Endodermal cell (in vitro differentiated cells): ENCODE data around the gene CCDC57. TPM values are rescaled to one million over a fixed set of nuclear protein-coding genes. Genes with fewer than 3 reads are reported as not detected.

Experiments used
- DNase-seq: peaks from one replicate; pipeline ENCODE4 v3.0.0-alpha.2; 2017
- H3K27ac ChIP-seq: 2 replicates; pipeline ENCODE4 v1.5.1; 2013; ENCODE audit warnings: mild to moderate bottlenecking, low read depth, low read length, moderate library complexity
- H3K27me3 ChIP-seq: 2 replicates; pipeline ENCODE4 v1.6.1; 2013; ENCODE audit warnings: mild to moderate bottlenecking, low read length, moderate library complexity; ENCODE audit not compliant: insufficient read depth, control insufficient read depth, poor library complexity, severe bottlenecking
- H3K36me3 ChIP-seq: 2 replicates; pipeline ENCODE4 v1.7.0; 2013; ENCODE audit warnings: mild to moderate bottlenecking, low read length, moderate library complexity; ENCODE audit not compliant: control insufficient read depth, insufficient read depth
- H3K4me1 ChIP-seq: one replicate; pipeline ENCODE4 v1.7.0; 2013; ENCODE audit warnings: low read length; ENCODE audit not compliant: control insufficient read depth, insufficient read depth
- H3K4me3 ChIP-seq: 2 replicates; pipeline ENCODE4 v1.5.1; 2013; ENCODE audit warnings: mild to moderate bottlenecking, low read length, moderate library complexity
- H3K9ac ChIP-seq: 2 replicates; pipeline ENCODE4 v1.6.1; 2013; ENCODE audit warnings: mild to moderate bottlenecking, low read length, moderate library complexity; ENCODE audit not compliant: poor library complexity, severe bottlenecking; ENCODE audit errors: extremely low read depth
- H3K9me3 ChIP-seq: 2 replicates; pipeline ENCODE4 v1.6.1; 2013; ENCODE audit warnings: mild to moderate bottlenecking, low read length, moderate library complexity; ENCODE audit not compliant: control insufficient read depth
- H3K27ac Mint-ChIP-seq: 2 replicates; pipeline ENCODE4 v1.8.0; 2020; ENCODE audit warnings: mixed read lengths
- H3K27me3 Mint-ChIP-seq: 2 replicates; pipeline ENCODE4 v1.8.0; 2021; ENCODE audit warnings: mild to moderate bottlenecking, mixed read lengths; ENCODE audit not compliant: insufficient read depth
- H3K36me3 Mint-ChIP-seq: 2 replicates; pipeline ENCODE4 v1.8.0; 2020; ENCODE audit warnings: low read depth, mixed read lengths
- H3K4me1 Mint-ChIP-seq: 2 replicates; pipeline ENCODE4 v1.8.0; 2020; ENCODE audit warnings: mixed read lengths
- H3K4me3 Mint-ChIP-seq: 2 replicates; pipeline ENCODE4 v1.8.0; 2020; ENCODE audit warnings: mild to moderate bottlenecking, moderate library complexity, mixed read lengths
- H3K9me3 Mint-ChIP-seq: 2 replicates; pipeline ENCODE4 v1.8.0; 2020; ENCODE audit warnings: mild to moderate bottlenecking, mixed read lengths
- WGBS, 2 experiments: methylation state at CpG; one replicate each; pipeline versions ENCODE4 v1.1.5 to v1.1.7; 2013; ENCODE audit warnings: missing lambda C conversion rate in 2 of 2, mixed read lengths in 1 of 2; ENCODE audit not compliant: insufficient coverage in 1 of 2, insufficient read length in 1 of 2; 5-methylcytosine and 5-hydroxymethylcytosine counted together
- total RNA-seq, 2 donors: library from RNA; stranded (reverse); fragmentation: NEBNext Ultra II Directional in 1 of 2; extraction: Animal tissue kit (Norgen Biotek cat#: 25700) in 1 of 2; gene quantifications; 2 replicates in 1 of 2; 3 replicates in 1 of 2; pipeline ENCODE4 v1.2.1, GENCODE V29; 2021
- TF ChIP-seq, protein P1 (sequence below): fragments of 200-600 bp; sonication (generic); conservative IDR thresholded peaks from 2 replicates; pipeline ENCODE4 v1.5.0; 2021; ENCODE audit warnings: antibody characterized with exemption, mild to moderate bottlenecking

The CCDC57 gene
- total RNA-seq, 2 donors from 2014 or later: 61.8 to 82.8 TPM

DNA sequence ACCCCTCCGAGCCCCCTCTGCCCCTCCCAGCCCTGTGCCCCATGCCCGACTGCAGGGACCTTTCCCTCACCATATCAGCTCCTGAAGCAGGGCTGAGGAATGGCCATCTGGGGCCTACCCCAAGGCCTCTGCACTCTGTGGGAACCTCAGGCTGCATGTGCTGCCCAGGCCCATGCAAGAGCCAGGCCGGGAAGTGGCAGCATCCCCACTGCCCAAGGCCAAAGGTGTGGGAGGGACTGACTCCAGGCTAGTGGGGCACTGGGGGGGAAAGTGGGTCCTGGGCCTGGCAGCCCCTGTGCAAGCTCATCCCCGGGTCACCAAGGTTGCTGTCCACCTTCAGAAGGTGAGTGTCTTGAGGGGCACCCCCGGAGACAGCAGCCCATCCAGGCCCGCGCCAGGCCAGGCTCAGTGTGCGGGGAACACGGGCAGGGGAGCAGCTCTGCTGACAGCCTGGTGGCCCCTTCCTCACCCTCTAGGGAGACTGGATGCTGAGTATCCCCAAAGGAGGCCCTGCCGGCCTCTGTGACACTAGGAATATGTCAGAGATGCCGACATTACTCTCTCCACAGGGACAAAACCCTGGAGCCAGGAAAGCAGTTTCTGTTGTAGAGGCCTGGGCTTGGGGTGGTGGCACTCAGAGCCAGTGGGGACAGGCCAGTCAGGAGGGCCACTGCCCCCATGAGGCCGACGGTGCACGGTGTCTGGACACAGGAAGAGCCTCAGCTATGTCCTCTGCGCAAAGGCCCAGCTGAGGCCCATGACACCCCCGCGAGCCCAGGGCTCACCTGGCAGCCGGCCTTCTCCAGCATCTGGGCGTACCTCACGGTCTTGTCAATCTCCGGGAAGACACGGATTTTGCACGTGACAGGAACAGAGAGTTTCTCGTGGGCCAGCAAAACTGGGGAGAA, 150.3 kb downstream of the CCDC57 start:
- Mint-ChIP-seq H3K4me1 (peaks cover 5% of the 10 kb centered on the region), H3K27me3 (no peaks in the 10 kb centered on the region), H3K9me3 (no peaks in the 10 kb centered on the region), H3K27ac (no peak overlapping the region), H3K4me3 (no peak overlapping the region), H3K36me3 (peaks cover 10% of the 10 kb centered on the region)
- WGBS, 2 experiments: 94% methylated on average over 18 to 24 of the region's 24 CpGs
- no peak for DNase-seq
- Histone ChIP-seq H3K27ac (no peak overlapping the region), H3K4me3 (no peak overlapping the region), H3K4me1 (peaks cover 4% of the 10 kb centered on the region), H3K27me3 (no peaks in the 10 kb centered on the region), H3K36me3 (peaks cover 19% of the 10 kb centered on the region), H3K9me3 (no peaks in the 10 kb centered on the region), H3K9ac (no peak overlapping the region)
- TF ChIP-seq, protein P1, sequence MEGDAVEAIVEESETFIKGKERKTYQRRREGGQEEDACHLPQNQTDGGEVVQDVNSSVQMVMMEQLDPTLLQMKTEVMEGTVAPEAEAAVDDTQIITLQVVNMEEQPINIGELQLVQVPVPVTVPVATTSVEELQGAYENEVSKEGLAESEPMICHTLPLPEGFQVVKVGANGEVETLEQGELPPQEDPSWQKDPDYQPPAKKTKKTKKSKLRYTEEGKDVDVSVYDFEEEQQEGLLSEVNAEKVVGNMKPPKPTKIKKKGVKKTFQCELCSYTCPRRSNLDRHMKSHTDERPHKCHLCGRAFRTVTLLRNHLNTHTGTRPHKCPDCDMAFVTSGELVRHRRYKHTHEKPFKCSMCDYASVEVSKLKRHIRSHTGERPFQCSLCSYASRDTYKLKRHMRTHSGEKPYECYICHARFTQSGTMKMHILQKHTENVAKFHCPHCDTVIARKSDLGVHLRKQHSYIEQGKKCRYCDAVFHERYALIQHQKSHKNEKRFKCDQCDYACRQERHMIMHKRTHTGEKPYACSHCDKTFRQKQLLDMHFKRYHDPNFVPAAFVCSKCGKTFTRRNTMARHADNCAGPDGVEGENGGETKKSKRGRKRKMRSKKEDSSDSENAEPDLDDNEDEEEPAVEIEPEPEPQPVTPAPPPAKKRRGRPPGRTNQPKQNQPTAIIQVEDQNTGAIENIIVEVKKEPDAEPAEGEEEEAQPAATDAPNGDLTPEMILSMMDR: peak; percentile 26

DNA sequence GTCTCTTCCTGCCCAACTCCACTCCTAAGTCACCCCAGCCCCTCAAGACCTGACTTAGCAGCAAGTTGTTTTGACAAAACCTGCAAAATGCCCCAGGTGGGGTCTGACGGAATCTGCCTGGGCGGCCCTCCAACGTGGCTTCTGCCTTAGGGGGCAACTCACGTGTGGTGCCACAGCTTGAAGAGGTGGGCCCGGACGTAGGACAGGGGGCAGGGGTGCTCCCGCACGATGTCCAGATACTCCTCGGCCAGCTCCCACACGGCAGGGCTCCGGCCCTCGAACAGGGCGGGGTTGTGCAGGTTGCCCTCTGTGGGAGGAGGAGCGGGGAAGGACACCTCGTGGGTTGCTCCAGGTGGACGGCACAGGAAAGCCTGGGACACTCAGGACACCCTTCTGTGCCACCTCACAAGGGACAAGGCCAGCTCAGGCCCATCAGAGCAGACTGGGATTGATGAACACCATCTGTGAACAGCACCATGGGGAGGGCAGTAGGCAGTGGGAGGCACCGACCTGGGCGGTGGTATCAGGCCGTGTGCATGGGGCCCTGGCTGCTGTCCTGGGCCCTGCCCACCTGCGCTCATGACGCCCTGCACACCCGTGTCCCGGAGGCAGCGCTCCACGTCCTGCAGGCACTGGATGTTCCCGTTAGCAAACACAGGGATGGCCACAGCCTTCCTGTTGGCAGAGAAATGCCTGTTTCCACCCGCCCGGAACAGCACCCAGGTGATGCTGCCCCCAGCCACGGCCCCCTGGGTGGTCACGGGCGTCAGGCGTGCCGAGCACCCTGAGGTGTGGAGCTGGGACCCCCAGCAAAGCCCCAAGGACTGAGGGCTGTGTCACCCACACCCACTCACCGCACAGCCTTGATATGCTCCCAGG, 151.4 kb downstream of the CCDC57 start:
- Histone ChIP-seq H3K9me3 (no peaks in the 10 kb centered on the region), H3K36me3 (peaks cover 21% of the 10 kb centered on the region), H3K27ac (no peak overlapping the region), H3K4me1 (peaks cover 4% of the 10 kb centered on the region), H3K27me3 (no peaks in the 10 kb centered on the region), H3K4me3 (no peak overlapping the region), H3K9ac (no peak overlapping the region)
- no peak overlapping the region for H3K27ac Mint-ChIP-seq
- DNase-seq: no peak
- H3K27me3 Mint-ChIP-seq: no peaks in the 10 kb centered on the region
- H3K4me1 Mint-ChIP-seq: peaks cover 3% of the 10 kb centered on the region
- WGBS, 2 experiments: 95 to 96% methylated on average over 16 to 34 of the region's 34 CpGs
- TF ChIP-seq, protein P1: no peak
- H3K4me3 Mint-ChIP-seq: no peak overlapping the region
- H3K36me3 Mint-ChIP-seq: peaks cover 10% of the 10 kb centered on the region
- no peaks in the 10 kb centered on the region for H3K9me3 Mint-ChIP-seq

DNA sequence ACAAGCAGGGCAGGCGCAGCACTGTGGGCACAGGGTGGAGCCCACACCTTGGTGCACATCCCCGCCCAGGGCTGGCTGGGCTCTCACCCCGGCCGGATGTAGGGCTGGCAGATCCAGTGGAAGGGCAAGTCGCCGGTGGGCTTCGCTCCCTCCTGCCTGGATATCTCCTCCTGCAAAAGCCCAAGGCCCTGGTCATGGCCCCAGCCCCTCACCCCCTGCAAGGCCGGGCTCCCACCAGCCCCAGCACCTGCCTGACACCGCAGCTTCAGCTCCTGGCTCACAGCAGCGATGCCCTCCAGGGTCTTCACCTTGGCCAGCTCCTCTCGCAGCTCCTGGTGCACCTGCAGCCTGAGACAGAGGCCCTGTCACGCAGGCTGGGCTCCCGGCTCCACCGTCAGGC, 152.0 kb downstream of the CCDC57 start:
- 92 to 98% methylated on average over 7 to 14 of the region's 14 CpGs for WGBS, 2 experiments
- TF ChIP-seq, protein P1: no peak

More for the DNA sequence above, 152.0 kb downstream of the CCDC57 start:
- Histone ChIP-seq H3K36me3 (peaks cover 28% of the 10 kb centered on the region), H3K4me1 (peaks cover 4% of the 10 kb centered on the region), H3K4me3 (no peak overlapping the region), H3K9ac (no peak overlapping the region), H3K27ac (no peak overlapping the region), H3K27me3 (no peaks in the 10 kb centered on the region), H3K9me3 (no peaks in the 10 kb centered on the region)
- no peak overlapping the region for H3K27ac Mint-ChIP-seq
- no peaks in the 10 kb centered on the region for H3K9me3 Mint-ChIP-seq
- no peak overlapping the region for H3K4me3 Mint-ChIP-seq
- no peaks in the 10 kb centered on the region for H3K27me3 Mint-ChIP-seq
- H3K36me3 Mint-ChIP-seq: peaks cover 12% of the 10 kb centered on the region
- H3K4me1 Mint-ChIP-seq: no peaks in the 10 kb centered on the region
- no peak for DNase-seq
